Right cardiac atrium (tissue), 5 donors: ENCODE data around the gene ALB. TPM values are rescaled to one million over a fixed set of nuclear protein-coding genes. Genes with fewer than 3 reads are reported as not detected.

Experiments
- ATAC-seq, 2 donors: fragments of 200-7000 bp; cut with Tn5 transposase; one replicate each; pipeline versions ENCODE4 v1.8.0 to v1.9.1; 2020; ENCODE audit warnings: moderate library complexity in 2 of 2, mild to moderate bottlenecking in 1 of 2
- DNase-seq, 3 donors: peaks; one replicate each; pipeline ENCODE4 v3.0.0-alpha.2; 2020
- H3K27ac ChIP-seq: one replicate; pipeline ENCODE4 v1.5.1; 2013; ENCODE audit warnings: mild to moderate bottlenecking, low read length, control low read depth, moderate library complexity
- H3K27me3 ChIP-seq: one replicate; pipeline ENCODE4 v1.6.1; 2013; ENCODE audit not compliant: control insufficient read depth, insufficient read depth
- H3K4me1 ChIP-seq: one replicate; pipeline ENCODE4 v1.6.1; 2013; ENCODE audit warnings: low read length; ENCODE audit not compliant: control insufficient read depth, insufficient read depth
- H3K4me3 ChIP-seq: one replicate; pipeline ENCODE4 v1.5.1; 2013; ENCODE audit warnings: low read length, control low read depth
- H3K9me3 ChIP-seq: one replicate; pipeline ENCODE4 v1.6.1; 2013; ENCODE audit warnings: low read length; ENCODE audit not compliant: control insufficient read depth
- WGBS: extraction: QIAGEN DNeasy Blood & Tissue Kit; methylation state at CpG from one replicate; pipeline ENCODE4 v1.1.7; 2013; 5-methylcytosine and 5-hydroxymethylcytosine counted together
- intact Hi-C, 4 donors: fragments of 100-400 bp; cut with DNase I; formaldehyde crosslinking; loops; one replicate each; pipeline versions ENCODE4 v1.11.0 to v1.14.0; 2022 to 2023
- polyA plus RNA-seq: library from polyadenylated mRNA; stranded (reverse); fragments of 200-250 nt; gene quantifications from one replicate; pipeline ENCODE4 v1.2.3, GENCODE V29; 2013
- total RNA-seq, 4 donors: library from RNA; stranded (reverse); fragmentation: NEBNext Ultra II Directional; extraction: Animal tissue kit (Norgen Biotek cat#: 25700); gene quantifications; one replicate each; pipeline ENCODE4 v1.2.1, GENCODE V29; 2021
- donor health status: healthy with polysubstance abuse.
- donor health status: DM: no; HTN: yes; CAD: no.
- donor health status: DM: no; HTN: no; CAD: no.
- donor health status: DM: no; HTN: yes; CAD: no; lungs with severe emphysema.
- donor health status: DM: yes; HTN: yes; CAD: no.

The ALB gene
- total and polyA plus RNA-seq, 5 donors = 0.81 to 9.6 TPM; not detected in 3

- Histone ChIP-seq H3K27me3 (no peaks in the 10 kb centered on the region), H3K9me3 (no peaks in the 10 kb centered on the region), H3K27ac (no peak overlapping the region), H3K4me1 (peaks cover 5% of the 10 kb centered on the region), H3K4me3 (no peak overlapping the region)
- intact Hi-C loops = no loop called here
- no peak for DNase-seq
- ATAC-seq = no peak
These were observed 49.6 kb downstream of the ALB start for GRCh38 chr4:73453701-73454005.

DNA sequence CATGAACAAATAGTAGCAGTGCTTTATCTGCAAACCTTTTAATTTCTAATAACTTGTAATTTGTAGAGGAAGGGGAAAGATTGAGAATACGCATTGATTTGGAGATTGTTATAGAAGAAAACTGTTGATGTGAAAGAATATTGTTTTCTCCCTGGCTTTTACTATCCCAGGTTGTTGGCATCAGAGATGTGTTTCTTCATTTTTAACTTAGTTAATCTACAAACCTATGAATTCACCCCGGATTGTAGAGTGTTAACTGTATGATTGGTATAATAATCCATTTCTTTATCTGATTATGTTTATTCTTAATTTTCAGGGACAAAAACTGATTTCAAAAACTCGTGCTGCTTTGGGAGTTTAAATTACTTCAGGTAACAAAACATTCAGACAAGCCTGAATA lies 50.8 kb downstream of the ALB start:
- H3K4me1 ChIP-seq = peaks cover 5% of the 10 kb centered on the region
- no peaks in the 10 kb centered on the region for H3K27me3 ChIP-seq
- DNase-seq (no peak), ATAC-seq (no peak)
- H3K27ac ChIP-seq = no peak overlapping the region
- intact Hi-C loops = no loop called here
- no peak overlapping the region for H3K4me3 ChIP-seq
- H3K9me3 ChIP-seq = no peaks in the 10 kb centered on the region
- WGBS = 83% methylated on average over 3 of the region's 3 CpGs

- peaks cover 2% of the 10 kb centered on the region for H3K4me1 ChIP-seq
- no peak overlapping the region for H3K4me3 ChIP-seq
- DNase-seq = no peak
- ATAC-seq = no peak
- 81% methylated on average over 5 of the region's 5 CpGs for WGBS
- no peak overlapping the region for H3K27ac ChIP-seq
- intact Hi-C loops = no loop called here
- no peaks in the 10 kb centered on the region for H3K27me3 ChIP-seq
- no peaks in the 10 kb centered on the region for H3K9me3 ChIP-seq
These were observed 52.3 kb downstream of the ALB start for GRCh38 chr4:73456177-73457022.

- Histone ChIP-seq H3K9me3 (no peaks in the 10 kb centered on the region), H3K4me1 (no peaks in the 10 kb centered on the region), H3K27ac (no peak overlapping the region), H3K4me3 (no peak overlapping the region), H3K27me3 (no peaks in the 10 kb centered on the region)
- no peak for DNase-seq
- 70% methylated on average over 4 of the region's 4 CpGs for WGBS
- ATAC-seq = no peak
- intact Hi-C loops = no loop called here
These were observed 54.3 kb downstream of the ALB start for GRCh38 chr4:73458184-73459047.

GRCh38 chr4:73459048-73459421 lies 54.9 kb downstream of the ALB start:
- Histone ChIP-seq H3K4me3 (no peak overlapping the region), H3K27ac (no peak overlapping the region), H3K27me3 (no peaks in the 10 kb centered on the region), H3K9me3 (no peaks in the 10 kb centered on the region), H3K4me1 (no peaks in the 10 kb centered on the region)
- DNase-seq (no peak), ATAC-seq (no peak)
- intact Hi-C loops = no loop called here
- WGBS = 77% methylated on average over 3 of the region's 3 CpGs

DNA sequence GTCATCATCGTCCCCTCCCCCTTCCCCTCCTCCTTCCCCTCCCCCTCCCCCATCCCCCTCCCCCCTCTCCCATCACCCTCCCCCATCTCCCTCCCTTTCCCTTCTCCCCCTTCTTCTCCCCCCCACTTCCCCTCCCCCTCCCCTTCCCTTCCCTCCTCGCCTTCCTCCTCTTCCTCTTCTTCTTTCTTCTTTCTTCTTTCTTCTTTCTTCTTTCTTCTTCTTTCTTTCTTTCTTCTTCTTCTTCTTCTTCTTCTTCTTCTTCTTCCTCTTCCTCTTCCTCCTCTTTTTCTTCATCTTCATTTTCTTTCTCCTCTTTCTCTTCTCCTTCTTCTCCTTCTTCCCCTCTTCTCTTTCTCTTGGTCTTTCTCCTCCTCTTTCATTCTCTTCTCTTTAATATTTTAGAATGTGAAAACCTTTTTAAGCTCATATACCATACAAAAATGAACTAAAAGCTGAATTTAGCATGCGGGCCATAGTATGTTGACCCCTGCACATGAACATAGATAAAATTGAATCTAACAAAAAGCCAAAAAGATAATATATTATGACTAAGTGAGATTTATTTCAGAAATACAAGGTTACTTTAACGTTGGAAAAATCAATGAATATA lies 56.9 kb downstream of the ALB start:
- 72% methylated on average over 4 of the region's 4 CpGs for WGBS
- ATAC-seq = no peak

GRCh38 chr4:73468170-73468569 lies 64.1 kb downstream of the ALB start:
- DNase-seq = no peak
- WGBS = 89% methylated on average over 3 of the region's 3 CpGs
- Histone ChIP-seq H3K27me3 (no peaks in the 10 kb centered on the region), H3K27ac (no peak overlapping the region), H3K4me1 (no peaks in the 10 kb centered on the region), H3K9me3 (no peaks in the 10 kb centered on the region), H3K4me3 (no peak overlapping the region)
- no peak for ATAC-seq
- intact Hi-C loops = no loop called here

More for the DNA sequence above, 56.9 kb downstream of the ALB start:
- intact Hi-C loops = no loop called here
- Histone ChIP-seq H3K4me1 (no peaks in the 10 kb centered on the region), H3K4me3 (no peak overlapping the region), H3K27me3 (no peaks in the 10 kb centered on the region), H3K27ac (no peak overlapping the region), H3K9me3 (no peaks in the 10 kb centered on the region)
- no peak for DNase-seq

GRCh38 chr4:73470728-73471127 lies 66.6 kb downstream of the ALB start:
- Histone ChIP-seq H3K4me3 (no peak overlapping the region), H3K27ac (no peak overlapping the region), H3K4me1 (no peaks in the 10 kb centered on the region), H3K9me3 (no peaks in the 10 kb centered on the region), H3K27me3 (no peaks in the 10 kb centered on the region)
- DNase-seq (no peak), ATAC-seq (no peak)
- intact Hi-C loops = no loop called here
- WGBS = 75% methylated on average over 1 of the region's 1 CpG

Other genes starting within 250 kb of the ALB start
- 10 to 100 TPM; 52.1 to 59.4 (median 53.7) TPM for gene ANKRD17, start 145.5 kb upstream of the ALB start, total RNA-seq
- gene ANKRD17, start 145.5 kb upstream of the ALB start, polyA plus RNA-seq = 9.6 TPM
- gene AFP, start 31.9 kb downstream of the ALB start, total RNA-seq = not detected
- not detected for gene AFP, start 31.9 kb downstream of the ALB start, polyA plus RNA-seq
- gene AFM, start 77.5 kb downstream of the ALB start, total RNA-seq = not detected
- not detected for gene AFM, start 77.5 kb downstream of the ALB start, polyA plus RNA-seq
- gene RASSF6, start 216.1 kb downstream of the ALB start, total RNA-seq = not detected
- not detected for gene RASSF6, start 216.1 kb downstream of the ALB start, polyA plus RNA-seq